ENCODE data around the gene MARVELD1.

DNA sequence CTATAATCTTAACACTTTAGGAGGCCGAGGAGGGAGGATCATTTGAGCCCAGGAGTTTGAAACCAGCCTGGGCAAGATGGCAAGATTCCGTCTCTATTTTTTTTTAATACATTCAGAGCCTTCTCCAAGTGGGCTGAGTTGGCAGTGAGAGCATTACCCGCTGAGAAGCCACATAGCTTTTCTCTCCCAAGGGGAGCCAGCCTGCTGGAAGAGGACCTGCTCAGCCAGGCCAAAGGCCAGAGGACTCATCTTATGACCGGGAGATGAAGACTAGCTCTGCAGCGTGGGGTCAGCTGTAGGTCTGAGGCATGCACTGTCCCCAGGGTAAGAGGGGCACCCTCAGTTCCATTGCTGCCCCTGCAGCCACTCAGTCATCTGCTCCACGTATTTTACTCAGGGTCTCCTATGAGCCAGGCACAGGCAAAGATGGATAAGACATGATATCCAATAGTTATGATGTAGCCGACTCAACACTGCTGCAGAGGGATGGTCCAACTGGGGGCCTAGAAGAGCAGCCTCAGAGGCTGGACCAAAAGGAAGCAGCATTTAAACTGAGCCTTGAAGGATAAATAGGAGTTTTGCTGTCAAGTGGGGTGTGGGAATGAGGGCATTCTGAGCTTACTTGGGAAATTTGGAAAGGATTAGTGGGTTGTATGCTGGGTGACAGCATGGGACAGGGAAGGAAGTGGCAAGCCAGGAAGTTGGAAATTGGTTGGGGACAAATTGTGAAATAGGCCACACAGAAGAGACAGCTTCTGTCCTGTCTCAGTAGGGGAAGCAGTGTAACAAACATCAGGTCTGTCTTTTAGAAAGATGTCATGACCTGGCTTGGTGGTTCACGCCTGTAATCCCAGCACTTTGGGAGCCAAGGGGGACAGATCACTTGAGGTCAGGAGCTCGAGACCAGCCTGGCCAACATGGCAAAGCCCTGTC is 1.6 kb upstream of the MARVELD1 start:
- TF ChIP-seq, protein P1, sequence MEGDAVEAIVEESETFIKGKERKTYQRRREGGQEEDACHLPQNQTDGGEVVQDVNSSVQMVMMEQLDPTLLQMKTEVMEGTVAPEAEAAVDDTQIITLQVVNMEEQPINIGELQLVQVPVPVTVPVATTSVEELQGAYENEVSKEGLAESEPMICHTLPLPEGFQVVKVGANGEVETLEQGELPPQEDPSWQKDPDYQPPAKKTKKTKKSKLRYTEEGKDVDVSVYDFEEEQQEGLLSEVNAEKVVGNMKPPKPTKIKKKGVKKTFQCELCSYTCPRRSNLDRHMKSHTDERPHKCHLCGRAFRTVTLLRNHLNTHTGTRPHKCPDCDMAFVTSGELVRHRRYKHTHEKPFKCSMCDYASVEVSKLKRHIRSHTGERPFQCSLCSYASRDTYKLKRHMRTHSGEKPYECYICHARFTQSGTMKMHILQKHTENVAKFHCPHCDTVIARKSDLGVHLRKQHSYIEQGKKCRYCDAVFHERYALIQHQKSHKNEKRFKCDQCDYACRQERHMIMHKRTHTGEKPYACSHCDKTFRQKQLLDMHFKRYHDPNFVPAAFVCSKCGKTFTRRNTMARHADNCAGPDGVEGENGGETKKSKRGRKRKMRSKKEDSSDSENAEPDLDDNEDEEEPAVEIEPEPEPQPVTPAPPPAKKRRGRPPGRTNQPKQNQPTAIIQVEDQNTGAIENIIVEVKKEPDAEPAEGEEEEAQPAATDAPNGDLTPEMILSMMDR (IDR thresholded peaks at IDR 0.05), result no peak
- no peak for TF ChIP-seq POLR2A (IDR thresholded peaks at IDR 0.05)
- TF ChIP-seq POLR2AphosphoS5 (IDR thresholded peaks at IDR 0.05), result no peak

Measured in suprapubic skin (tissue), 4 donors.